NCI-H1436 treated with DMSO at 0.1 percent for 48 hours (cell line): ENCODE results near the gene TMEM53.

Experiments used
- DNase-seq: peaks from one replicate; lab custom pipeline; 2025; lab: John Stamatoyannopoulos, UW

Gene TMEM53

DNA sequence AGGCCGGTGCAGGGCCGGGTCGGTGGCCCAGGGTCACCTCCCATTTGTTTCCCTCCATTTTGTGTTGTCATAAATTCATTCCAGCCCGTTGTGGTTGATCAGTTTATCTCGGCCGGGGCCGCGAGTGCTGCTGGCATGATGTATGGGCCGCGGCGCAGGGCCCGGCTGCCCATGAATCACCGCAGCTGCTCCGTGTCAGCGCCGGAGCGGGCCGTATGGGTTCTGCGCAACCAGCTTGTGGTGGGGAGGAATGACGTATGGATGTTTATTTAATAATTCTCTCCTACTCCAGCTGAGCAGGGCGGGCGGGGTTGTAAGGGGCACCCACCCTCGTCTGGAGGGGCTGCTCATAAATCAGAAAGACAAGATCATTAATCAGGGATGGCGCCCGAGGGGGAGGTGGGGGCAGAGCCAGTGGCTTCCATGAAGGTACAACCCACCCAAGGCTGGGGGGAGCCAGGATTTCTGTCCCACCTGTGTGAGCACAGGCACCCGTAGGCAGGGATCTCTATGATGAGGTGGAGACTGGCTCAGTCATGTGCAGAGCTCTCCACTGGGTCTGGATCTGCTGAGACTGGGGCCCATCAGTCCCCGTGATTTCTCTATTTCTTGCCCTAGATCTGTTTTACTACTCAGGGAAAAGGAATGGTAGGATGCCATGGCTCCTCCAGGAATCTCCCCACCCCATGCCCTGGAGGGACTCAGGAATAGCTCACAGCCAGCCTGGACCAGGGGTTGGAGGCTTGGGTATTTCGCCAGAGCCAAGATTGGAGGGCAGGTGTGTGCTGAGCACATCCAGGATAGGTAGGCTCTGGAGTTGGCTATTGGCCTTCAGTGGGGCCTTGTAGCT, 27.8 kb downstream of the TMEM53 start:
- no peak for DNase-seq

DNA sequence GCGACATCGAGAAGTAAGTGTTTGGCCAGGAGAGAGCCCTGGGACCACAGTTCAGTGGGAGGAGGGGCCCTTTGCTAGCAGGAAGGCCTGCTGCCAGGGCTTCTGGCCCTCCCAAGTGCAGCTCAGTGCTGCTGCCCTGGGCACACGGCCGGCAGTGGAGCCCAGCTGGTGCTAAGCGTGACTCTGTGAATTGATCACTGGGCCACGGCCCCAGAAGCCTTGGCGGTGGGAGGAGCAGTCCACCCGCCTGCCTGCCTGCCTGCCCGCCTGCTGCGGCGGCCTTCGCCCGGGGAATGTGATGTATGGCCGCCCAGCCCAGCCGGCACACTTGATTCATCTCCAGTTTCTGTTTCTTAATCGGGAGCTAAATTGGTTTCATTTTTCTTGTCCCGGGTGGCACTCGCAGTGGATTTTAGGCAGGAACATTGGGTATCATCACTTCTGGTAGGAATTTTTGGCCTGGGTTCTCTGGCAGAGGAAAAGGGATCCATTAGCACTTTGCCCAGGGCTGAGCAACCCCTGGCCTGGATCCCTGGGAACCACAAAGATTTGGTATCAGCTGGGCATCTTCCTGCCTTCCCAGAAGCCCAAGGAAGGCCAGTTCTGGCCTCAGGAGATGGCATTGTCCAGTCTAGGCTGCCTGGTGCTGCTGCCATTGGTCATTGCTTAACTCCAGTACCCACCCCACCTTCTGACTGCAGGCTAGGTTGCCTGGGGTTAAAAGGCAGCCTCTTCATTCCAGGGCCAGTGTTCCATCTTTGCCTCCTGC, 28.6 kb downstream of the TMEM53 start:
- DNase-seq = no peak

DNA sequence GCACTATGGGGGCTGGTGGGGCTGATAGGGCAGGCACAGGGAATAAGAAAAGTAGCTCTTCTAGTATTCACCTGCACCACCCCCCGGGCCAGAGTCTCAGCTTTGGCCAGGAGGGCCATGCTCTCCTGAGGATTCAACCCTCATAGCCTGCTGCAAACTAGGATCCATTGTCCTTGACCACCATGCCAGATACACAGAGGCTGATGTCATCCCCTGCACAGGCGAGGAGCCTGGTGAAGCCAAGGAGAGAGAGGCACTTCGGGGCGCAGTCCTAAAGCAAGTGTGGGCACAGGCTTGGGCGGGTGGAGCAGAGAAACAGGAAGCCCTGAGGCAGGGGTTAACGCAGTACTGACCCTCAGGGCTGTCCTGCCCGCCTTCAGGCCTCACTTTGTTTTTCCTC, 29.5 kb downstream of the TMEM53 start:
- DNase-seq = no peak

- DNase-seq = no peak
Observed at GRCh38 chr1:44643721-44644334, 30.5 kb downstream of the TMEM53 start.

DNA sequence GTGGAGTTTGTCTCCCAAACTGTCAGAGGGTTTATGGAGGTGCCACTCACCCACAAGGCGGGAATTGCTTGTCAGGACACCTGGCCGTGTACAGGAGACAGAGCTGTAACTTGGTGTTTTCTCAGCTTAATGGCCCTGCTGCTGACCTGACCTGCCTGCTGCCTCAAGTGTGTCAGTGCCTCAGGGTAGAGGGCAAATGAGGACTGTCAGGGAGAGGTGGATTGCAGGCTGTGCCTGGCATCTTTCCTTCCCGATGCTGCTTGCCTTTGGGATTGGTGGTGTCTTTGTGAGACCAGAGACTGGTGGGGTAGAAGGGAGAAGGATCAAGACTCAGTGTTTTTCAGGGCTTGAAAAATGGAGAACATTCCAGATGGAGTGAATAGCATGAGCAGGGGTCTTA, 31.4 kb downstream of the TMEM53 start:
- no peak for DNase-seq

DNA sequence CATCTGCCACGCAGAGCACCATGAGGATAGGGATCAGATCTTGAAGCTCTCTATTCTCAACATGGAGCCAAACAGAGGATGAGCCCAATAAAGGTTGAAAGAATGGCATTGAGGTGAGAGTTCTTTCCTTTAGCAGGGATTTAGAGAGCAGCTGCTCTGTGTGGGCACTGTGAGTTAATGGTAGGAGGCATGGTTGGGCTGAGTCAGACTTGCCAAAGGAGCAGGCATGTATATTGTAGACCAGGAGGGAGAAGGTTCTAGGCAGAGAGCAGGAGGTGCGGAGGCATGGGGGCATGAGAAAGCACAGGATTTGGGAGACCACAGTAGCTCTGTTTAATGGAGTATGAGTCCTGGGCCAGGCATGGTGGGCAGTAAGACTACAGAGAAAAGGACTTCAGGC, 32.0 kb downstream of the TMEM53 start:
- DNase-seq = no peak

- DNase-seq = no peak
Observed at GRCh38 chr1:44641126-44642102, 32.9 kb downstream of the TMEM53 start.

DNA sequence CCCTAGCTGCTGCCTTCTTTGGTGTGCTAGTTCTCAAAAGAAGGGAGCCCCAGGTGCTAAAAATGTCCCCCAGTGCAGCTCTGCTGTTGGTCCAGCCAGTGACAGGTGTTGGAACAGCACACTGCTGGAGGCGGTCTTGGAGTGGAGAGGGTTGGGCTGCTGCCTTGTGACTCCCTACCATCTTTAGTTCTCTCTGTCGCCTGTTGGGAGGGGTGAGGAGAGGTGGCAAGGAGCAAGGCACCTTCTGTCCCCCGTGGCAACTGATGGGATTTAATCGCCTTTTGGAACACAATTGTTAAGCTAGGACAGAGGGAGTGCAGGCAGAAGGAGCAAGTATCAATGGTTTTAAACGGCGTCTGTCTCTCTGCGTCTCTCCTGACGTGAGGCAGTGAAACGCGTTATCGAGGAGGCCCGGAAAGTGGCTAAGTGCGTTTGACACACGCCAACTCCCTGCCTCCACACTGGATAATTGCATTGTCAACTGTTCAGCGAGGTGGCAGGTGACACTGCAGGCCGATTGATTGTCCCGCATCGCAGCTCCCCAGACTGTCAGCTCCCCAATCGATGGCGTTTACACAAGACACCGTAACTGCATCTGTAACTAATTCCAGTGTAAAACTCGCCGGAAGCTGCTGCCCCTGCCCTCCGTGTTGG, 34.0 kb downstream of the TMEM53 start:
- no peak for DNase-seq

GRCh38 chr1:44637702-44638411, 36.4 kb downstream of the TMEM53 start:
- no peak for DNase-seq

- no peak for DNase-seq
Observed at GRCh38 chr1:44636688-44637598, 37.3 kb downstream of the TMEM53 start.

GRCh38 chr1:44636083-44636687, 38.1 kb downstream of the TMEM53 start:
- DNase-seq = no peak

- no peak for DNase-seq
Observed at GRCh38 chr1:44635439-44635838, 38.8 kb downstream of the TMEM53 start.

- no peak for DNase-seq
Observed at GRCh38 chr1:44634606-44635189, 39.6 kb downstream of the TMEM53 start.

- no peak for DNase-seq
Observed at GRCh38 chr1:44632598-44632997, 41.7 kb downstream of the TMEM53 start.

DNA sequence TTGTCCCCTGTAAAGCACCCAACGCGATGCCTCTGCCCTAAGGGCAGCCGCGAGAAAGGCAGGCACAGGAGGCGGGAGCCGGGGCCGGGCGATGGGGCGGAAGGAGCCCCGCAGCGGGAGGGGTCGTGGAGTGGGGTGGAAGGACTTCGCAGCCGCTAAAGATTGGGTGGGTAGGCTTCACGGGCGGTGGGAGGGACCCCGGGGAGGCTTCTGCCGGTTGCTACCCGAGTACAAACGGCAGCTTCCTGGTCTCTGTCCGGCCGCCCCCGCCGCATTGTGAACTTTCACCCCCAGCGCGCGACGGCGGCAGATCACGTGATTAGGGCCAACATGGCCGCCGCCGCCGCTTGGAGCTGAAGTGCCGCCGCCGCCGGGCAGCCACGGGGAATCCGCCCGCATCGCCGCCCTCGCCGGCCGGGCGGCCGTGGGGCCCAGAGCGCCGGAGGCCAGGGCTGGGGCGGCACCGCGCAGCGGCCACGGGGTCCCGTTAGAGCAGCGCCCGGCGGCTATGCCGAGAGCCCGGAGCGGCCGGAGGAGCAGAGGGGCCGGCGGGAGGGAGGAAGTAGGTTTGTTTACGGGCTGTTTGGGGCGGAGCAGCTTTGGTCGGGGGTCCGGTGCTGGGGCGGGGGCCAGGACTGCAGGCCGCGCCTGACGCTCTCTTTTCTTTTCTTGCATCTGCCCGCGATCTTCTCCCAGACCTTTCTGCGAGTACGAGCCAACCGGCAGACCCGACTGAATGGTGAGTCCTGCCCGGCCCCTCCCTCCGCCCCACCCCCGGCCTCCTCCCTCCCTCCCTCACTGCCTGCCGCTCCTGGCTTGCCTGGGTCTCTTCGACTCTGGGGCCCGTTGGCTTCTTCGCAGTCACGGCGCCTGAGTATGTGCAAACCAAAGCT, 42.4 kb downstream of the TMEM53 start:
- peak; percentile 18 for DNase-seq

DNA sequence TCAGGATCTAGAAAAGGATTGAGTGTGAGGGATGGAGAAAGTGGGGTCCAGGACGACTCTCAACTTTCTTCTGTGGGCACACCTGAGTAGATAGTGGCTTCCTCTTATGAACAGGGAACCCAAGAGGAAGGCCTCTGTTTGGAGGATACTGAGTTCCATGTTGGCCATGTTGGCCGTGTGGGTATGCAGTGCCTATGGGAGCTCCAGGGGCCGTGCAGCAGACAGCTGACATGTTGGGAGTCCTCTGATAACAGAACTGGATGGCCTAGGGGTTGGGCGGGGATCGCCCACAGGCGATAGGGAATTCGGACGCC, 43.0 kb downstream of the TMEM53 start:
- DNase-seq = no peak

DNA sequence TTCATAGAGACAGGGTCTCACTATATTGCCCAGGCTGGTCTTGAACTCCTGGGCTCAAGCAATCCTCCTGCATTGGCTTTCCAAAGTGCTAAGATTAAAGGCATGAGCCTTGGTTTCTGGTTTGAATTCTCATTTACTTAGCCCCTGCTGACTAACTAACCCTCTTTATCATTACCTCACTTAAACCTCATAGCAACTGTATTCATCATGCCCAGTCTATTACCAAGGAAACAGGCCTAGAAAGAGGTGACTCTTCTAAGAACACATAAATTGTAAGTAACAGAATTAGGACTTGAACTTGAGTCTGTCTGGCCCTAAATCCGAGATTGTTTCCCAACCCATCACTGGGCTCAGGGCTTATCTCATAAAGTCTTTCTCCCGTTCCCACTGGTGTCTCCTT, 44.2 kb downstream of the TMEM53 start:
- no peak for DNase-seq
